Heart right ventricle (tissue), 16 donors: Measurements from ENCODE around the gene CRIP2. TPM values are rescaled to one million over a fixed set of nuclear protein-coding genes. Genes with fewer than 3 reads are reported as not detected.
A peak's percentile ranks its signal among the peaks of the same experiment; 100 is the strongest.

Experiments
- ATAC-seq, 8 donors: fragments of 200-7000 bp; cut with Tn5 transposase; one replicate each; pipeline ENCODE4 v1.9.1; 2020; ENCODE audit warnings: mild to moderate bottlenecking in 8 of 8, moderate library complexity in 8 of 8, moderate number of reproducible peaks in 1 of 8
- DNase-seq, 2 donors: peaks; one replicate each; pipeline ENCODE4 v3.0.0-alpha.2; 2020
- H3K27ac ChIP-seq, 10 donors: fragments of 200-600 bp; sonication (generic) in 2 of 10; one replicate each; pipeline versions ENCODE4 v1.5.0 to v1.8.0; 2020 to 2022; ENCODE audit warnings: mild to moderate bottlenecking in 3 of 10
- H3K27me3 ChIP-seq, 7 donors: fragments of 200-600 bp; one replicate each; pipeline ENCODE4 v1.8.0; 2021 to 2022; ENCODE audit warnings: mild to moderate bottlenecking in 2 of 7
- H3K36me3 ChIP-seq, 9 donors: fragments of 200-600 bp; sonication (generic) in 1 of 9; one replicate each; pipeline versions ENCODE4 v1.5.0 to v1.8.0; 2020 to 2022; ENCODE audit warnings: mild to moderate bottlenecking in 2 of 9
- H3K4me1 ChIP-seq, 9 donors: fragments of 200-600 bp; sonication (generic) in 1 of 9; one replicate each; pipeline versions ENCODE4 v1.5.0 to v1.8.0; 2020 to 2022; ENCODE audit warnings: mild to moderate bottlenecking in 4 of 9
- H3K4me3 ChIP-seq, 10 donors: fragments of 200-600 bp; sonication (generic) in 2 of 10; one replicate each; pipeline versions ENCODE4 v1.5.0 to v1.8.0; 2020 to 2022; ENCODE audit warnings: mild to moderate bottlenecking in 7 of 10, moderate library complexity in 2 of 10
- H3K9me3 ChIP-seq, 11 donors: fragments of 200-600 bp in 10 of 11; sonication (generic) in 2 of 11; one replicate each; pipeline versions ENCODE4 v1.5.0 to v1.8.0; 2013 to 2022; ENCODE audit warnings: mild to moderate bottlenecking in 2 of 11, control low read depth in 1 of 11, moderate library complexity in 1 of 11
- CTCF ChIP-seq, 9 donors: fragments of 200-600 bp; sonication (generic) in 2 of 9; IDR thresholded peaks; one replicate each; pipeline versions ENCODE4 v1.5.0 to v1.8.0; 2021 to 2022; ENCODE audit warnings: antibody characterized with exemption in 9 of 9, mild to moderate bottlenecking in 5 of 9, moderate library complexity in 1 of 9
- WGBS, 2 donors: extraction: QIAGEN DNeasy Blood & Tissue Kit; methylation state at CpG; one replicate each; pipeline ENCODE4 v1.1.7; 2013; ENCODE audit warnings: inconsistent platforms in 1 of 2; 5-methylcytosine and 5-hydroxymethylcytosine counted together
- intact Hi-C, 10 donors: fragments of 100-400 bp; cut with DNase I; formaldehyde crosslinking; loops; one replicate each; pipeline versions ENCODE4 v1.11.1 to v1.14.2; 2022
- polyA plus RNA-seq, 2 donors: library from polyadenylated mRNA; stranded (reverse); fragments of 200-250 nt; gene quantifications; one replicate each; pipeline ENCODE4 v1.2.3, GENCODE V29; 2013
- total RNA-seq, 10 donors: library from RNA; stranded (reverse); fragmentation: NEBNext Ultra II Directional in 3 of 10; extraction: Animal tissue kit (Norgen Biotek cat#: 25700) in 3 of 10; gene quantifications; one replicate each; pipeline versions ENCODE4 v1.2.1 to v1.2.4, GENCODE V29; 2021 to 2023
- donor health status: Arrhythmogenic right ventricular cardiomyopathy.
- donor health status: ischemic (EF 13 %, LVEDD 7.1; RV severe dilation, severe dysfunction).
- donor health status: healthy with polysubstance abuse.
- donor health status: DM: no; HTN: yes; CAD: no.
- donor health status: DM: no; HTN: no; CAD: no.
- donor health status: ischemic (EF 25% LVEDD 6.9; RV normal size, moderate dysfunction).
- donor health status: ischemic (EF 25% LVEDD 5.7; RV mildly dilated, moderate dysfunction).
- donor health status: healthy.
- donor health status: DM: yes; HTN: yes; CAD: no.
- donor health status: Ischemic cardiomyopathy.
- donor health status: ischemic (EF 35%, LVEDD 5.7; RV mildly dilated, moderate dysfunction).
- donor health status: nonischemic (EF 11% LVEDD 7.7; RV severe dilation, severe dysfunction).
- donor health status: DM: yes; HTN: yes; CAD: no.
- donor health status: PGD.
- donor health status: ischemic (EF 29% LVEDD 5.4; RV normal size, mild dysfunction).
- donor health status: nonischemic (EF 23%, LVEDD 6.1; RV moderate dilation, normal function).

The CRIP2 gene
- total and polyA plus RNA-seq, 12 donors: 731 to 1,223 (median 927) TPM

GRCh38 chr14:105490267-105490571 is 15.6 kb downstream of the CRIP2 start:
- Histone ChIP-seq H3K27ac (peak overlapping the region; percentile 86 to 100 (median 96)), H3K9me3 (no peaks in the 10 kb centered on the region), H3K4me3 (peak overlapping the region; percentile 47 to 89 (median 72)), H3K36me3 (peaks cover 0 to 5% (median 0%) of the 10 kb centered on the region in 9 donors), H3K4me1 (peaks cover 36 to 70% (median 59%) of the 10 kb centered on the region in 9 donors), H3K27me3 (peaks cover 0 to 23% (median 0%) of the 10 kb centered on the region in 7 donors)
- DNase-seq (peak in 1 of 2 donors; percentile 65), ATAC-seq (peak in 1 of 8 donors; percentile 0)
- intact Hi-C loops: loop anchor here in 5 of 10 donors (1.0 to 5.0 kb wide), 7 partner anchors 19 to 119 kb away; partner anchors contain the start of gene TMEM121 (in 2 of the 5)
- WGBS, 2 donors: 0% methylated on average over 30 to 33 of the region's 33 CpGs
- TF ChIP-seq CTCF (IDR thresholded peaks at IDR 0.05): no peak

GRCh38 chr14:105490572-105491365 is 16.1 kb downstream of the CRIP2 start, which contains the start of gene TEDC1:
TEDC1 (plus strand) TSS chr14:105491246; CDS start chr14:105491376, 130 bp downstream.
- Histone ChIP-seq H3K36me3 (peaks cover 0 to 5% (median 0%) of the 10 kb centered on the region in 9 donors), H3K9me3 (no peaks in the 10 kb centered on the region), H3K27ac (peak within 1 kb of the TSS; percentile 86 to 100 (median 96)), H3K27me3 (peaks cover 0 to 20% (median 0%) of the 10 kb centered on the region in 7 donors), H3K4me3 (peak within 1 kb of the TSS; percentile 58 to 89 (median 72)), H3K4me1 (peaks cover 31 to 70% (median 56%) of the 10 kb centered on the region in 9 donors)
- ATAC-seq (peak; percentile 75 to 90 (median 84)), DNase-seq (peak; percentile 99 to 100)
- peak; percentile 66 to 94 (median 83) for TF ChIP-seq CTCF (IDR thresholded peaks at IDR 0.05)
- WGBS, 2 donors: 0% methylated on average over 72 to 94 of the region's 94 CpGs
- intact Hi-C loops: loop anchor here in 5 of 10 donors (1.0 to 5.0 kb wide), 7 partner anchors 20 to 120 kb away; partner anchors contain the start of gene TMEM121 (in 2 of the 5)

- peak in 2 of 8 donors; percentile 4 to 9 for ATAC-seq
- Histone ChIP-seq H3K4me3 (peak overlapping the region; percentile 40 to 89 (median 68)), H3K9me3 (no peaks in the 10 kb centered on the region), H3K27ac (peak overlapping the region in 9 of 10 donors; percentile 75 to 100 (median 89)), H3K27me3 (peaks cover 0 to 13% (median 0%) of the 10 kb centered on the region in 7 donors), H3K4me1 (peaks cover 28 to 69% (median 49%) of the 10 kb centered on the region in 9 donors), H3K36me3 (peaks cover 0 to 5% (median 0%) of the 10 kb centered on the region in 9 donors)
- 1 to 2% methylated on average over 46 to 53 of the region's 53 CpGs for WGBS, 2 donors
- peak; percentile 71 to 77 for DNase-seq
- intact Hi-C loops: loop anchor here in 4 of 10 donors (2.0 to 5.0 kb wide), 5 partner anchors 21 to 121 kb away; partner anchors contain the start of gene TMEM121 (in 2 of the 4)
- no peak for TF ChIP-seq CTCF (IDR thresholded peaks at IDR 0.05)
Measured at GRCh38 chr14:105491366-105491973, 16.8 kb downstream of the CRIP2 start.
